GM23338 (cell line): ENCODE results near the gene EEF2K. TPM values are rescaled to one million over a fixed set of nuclear protein-coding genes. Genes with fewer than 3 reads are reported as not detected.

Source experiments
- ATAC-seq: fragments of 200-7000 bp; cut with Tn5 transposase; 3 replicates; pipeline ENCODE4 v1.9.1; 2020
- DNase-seq: peaks from one replicate; pipeline ENCODE4 v3.0.0-alpha.2; 2015; ENCODE audit warnings: low spot score
- H2AFZ ChIP-seq: fragments of 200-600 bp; sonication (generic); 2 replicates; pipeline ENCODE4 v1.8.0; 2016; ENCODE audit warnings: antibody characterized with exemption, mild to moderate bottlenecking, moderate library complexity
- H3F3A ChIP-seq: fragments of 200-600 bp; sonication (generic); replicated peaks from 2 replicates; pipeline ENCODE4 v1.8.0; 2017; ENCODE audit warnings: antibody characterized with exemption, mixed run types, low read depth
- H3K27ac ChIP-seq: fragments of 200-600 bp; sonication (generic); 2 replicates; pipeline ENCODE4 v1.6.1; 2016; ENCODE audit warnings: low read depth
- H3K27me3 ChIP-seq: fragments of 200-600 bp; sonication (generic); 2 replicates; pipeline ENCODE4 v1.8.0; 2016; ENCODE audit warnings: mild to moderate bottlenecking, mixed run types, moderate library complexity; ENCODE audit not compliant: insufficient read depth
- H3K36me3 ChIP-seq: fragments of 200-600 bp; sonication (generic); 2 replicates; pipeline ENCODE4 v1.8.0; 2016; ENCODE audit warnings: mild to moderate bottlenecking; ENCODE audit not compliant: insufficient read depth
- H3K4me1 ChIP-seq: fragments of 200-600 bp; sonication (generic); 2 replicates; pipeline ENCODE4 v1.8.0; 2016; ENCODE audit warnings: mild to moderate bottlenecking, moderate library complexity; ENCODE audit not compliant: insufficient read depth
- H3K4me2 ChIP-seq: fragments of 200-600 bp; sonication (generic); 2 replicates; pipeline ENCODE4 v1.7.1; 2017; ENCODE audit warnings: mixed run types
- H3K4me3 ChIP-seq: fragments of 200-600 bp; sonication (generic); 2 replicates; pipeline ENCODE4 v1.6.1; 2016; ENCODE audit warnings: mixed run types
- H3K79me2 ChIP-seq: fragments of 200-600 bp; sonication (generic); replicated peaks from 2 replicates; pipeline ENCODE4 v1.8.0; 2017; ENCODE audit warnings: mild to moderate bottlenecking; ENCODE audit not compliant: insufficient read depth
- H3K9me2 ChIP-seq: fragments of 200-600 bp; sonication (generic); 2 replicates; pipeline ENCODE4 v1.8.0; 2017; ENCODE audit not compliant: insufficient read depth
- H4K20me1 ChIP-seq: fragments of 200-600 bp; sonication (generic); replicated peaks from 2 replicates; pipeline ENCODE4 v1.8.0; 2017; ENCODE audit warnings: mild to moderate bottlenecking; ENCODE audit not compliant: insufficient read depth
- H3K27ac Mint-ChIP-seq: 2 replicates; pipeline ENCODE4 v1.8.0; 2020; ENCODE audit warnings: inconsistent platforms, mild to moderate bottlenecking, moderate library complexity, mixed read lengths
- H3K27me3 Mint-ChIP-seq: 3 replicates; pipeline ENCODE4 v1.8.0; 2022; ENCODE audit warnings: low read depth, mild to moderate bottlenecking, moderate library complexity, mixed read lengths, inconsistent platforms; ENCODE audit not compliant: insufficient read depth, poor library complexity
- H3K36me3 Mint-ChIP-seq: 3 replicates; pipeline ENCODE4 v1.8.0; 2021; ENCODE audit warnings: low read depth, mild to moderate bottlenecking, inconsistent platforms, moderate library complexity, mixed read lengths
- H3K4me1 Mint-ChIP-seq: 3 replicates; pipeline ENCODE4 v1.8.0; 2020; ENCODE audit warnings: mild to moderate bottlenecking, inconsistent platforms, mixed read lengths
- H3K4me3 Mint-ChIP-seq: 3 replicates; pipeline ENCODE4 v1.8.0; 2021; ENCODE audit warnings: moderate library complexity, mild to moderate bottlenecking, inconsistent platforms, mixed read lengths
- H3K9me3 Mint-ChIP-seq: 3 replicates; pipeline ENCODE4 v1.8.0; 2020; ENCODE audit warnings: moderate library complexity, mild to moderate bottlenecking, inconsistent platforms, mixed read lengths
- EZH2 ChIP-seq: fragments of 200-600 bp; sonication (generic); IDR thresholded peaks from one replicate; pipeline ENCODE4 v1.8.0; 2017; ENCODE audit warnings: antibody characterized with exemption, mild to moderate bottlenecking, low read depth; ENCODE audit not compliant: unreplicated experiment
- JUNB ChIP-seq: IDR thresholded peaks from one replicate; pipeline ENCODE4 v1.6.1; 2016; ENCODE audit warnings: antibody characterized with exemption; ENCODE audit not compliant: unreplicated experiment
- NANOG ChIP-seq: IDR thresholded peaks from 2 replicates; pipeline ENCODE4 v1.6.1; 2016; ENCODE audit warnings: antibody characterized with exemption, borderline replicate concordance
- POLR2AphosphoS5 ChIP-seq: IDR thresholded peaks from 2 replicates; pipeline ENCODE4 v1.6.1; 2016; ENCODE audit warnings: antibody characterized with exemption, low read depth
- STAT1 ChIP-seq: IDR thresholded peaks from one replicate; pipeline ENCODE4 v1.6.1; 2016; ENCODE audit warnings: antibody characterized with exemption; ENCODE audit not compliant: unreplicated experiment
- ZNF331 ChIP-seq: fragments of 250-450 bp; sonication (Bioruptor Pico); IDR thresholded peaks from 2 replicates; pipeline ENCODE4 v1.5.0; 2020; ENCODE audit warnings: low read depth, mild to moderate bottlenecking, moderate library complexity
- polyA plus RNA-seq: library from polyadenylated mRNA; unstranded; fragments of >200 nt; fragmentation: Nextera tagmentation; extraction: Ambion mirVana; gene quantifications from 2 replicates; pipeline ENCODE4 v1.2.1, GENCODE V29; 2016
- total RNA-seq: library from RNA; depleted of rRNA; stranded (reverse); fragments of >200 nt; shearing (Covaris generic); gene quantifications from 2 replicates; pipeline ENCODE4 v1.2.3, GENCODE V29; 2014
- TF ChIP-seq, protein P1 (sequence below): fragments of 250-450 bp; sonication (Bioruptor Pico); IDR thresholded peaks from 2 replicates; pipeline ENCODE4 v1.5.0; 2020; ENCODE audit warnings: mild to moderate bottlenecking, moderate library complexity
- TF ChIP-seq, protein P2 (sequence below): IDR thresholded peaks from 2 replicates; pipeline ENCODE4 v1.6.1; 2016; ENCODE audit warnings: antibody characterized with exemption
- TF ChIP-seq, protein P3 (sequence below), 2 experiments: fragments of 200-600 bp in 1 of 2; sonication (generic) in 1 of 2; conservative IDR thresholded peaks; 2 replicates each; pipeline versions ENCODE4 v1.5.1 to v1.6.1; 2016 to 2017; ENCODE audit warnings: antibody characterized with exemption in 2 of 2, low read depth in 2 of 2, mild to moderate bottlenecking in 2 of 2, moderate library complexity in 1 of 2

The EEF2K gene
- total and polyA plus RNA-seq, 2 experiments from 2014 or later: 5.4 to 23.9 TPM

DNA sequence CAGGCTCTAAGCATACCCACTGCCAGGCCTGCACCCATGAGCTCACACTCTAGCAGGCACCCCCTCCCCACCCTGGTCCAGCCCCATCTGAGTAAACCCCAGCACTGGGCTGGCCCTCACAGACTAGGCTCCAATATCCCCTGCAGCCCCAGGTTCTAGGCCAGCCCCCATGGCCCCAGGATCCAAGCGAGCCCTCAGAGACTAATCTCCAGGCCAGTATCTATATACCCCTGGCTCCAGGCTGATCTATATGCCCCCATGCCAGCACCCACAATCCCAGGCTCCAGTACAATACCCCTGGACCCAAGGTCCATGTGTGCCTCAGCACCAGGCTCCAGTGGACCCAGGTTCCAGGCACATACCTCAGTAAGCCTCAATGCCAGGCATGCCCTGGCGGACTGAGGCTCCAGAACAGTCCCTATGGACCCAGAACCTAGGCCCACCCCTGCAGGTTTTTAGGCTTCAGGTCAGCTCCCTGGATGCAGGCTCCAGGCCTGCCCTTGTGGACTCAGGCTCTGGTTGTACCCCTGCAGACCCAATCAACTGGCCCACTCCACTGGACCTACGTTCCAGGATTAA, 129.7 kb downstream of the EEF2K start (continued):
- TF ChIP-seq, protein P1, sequence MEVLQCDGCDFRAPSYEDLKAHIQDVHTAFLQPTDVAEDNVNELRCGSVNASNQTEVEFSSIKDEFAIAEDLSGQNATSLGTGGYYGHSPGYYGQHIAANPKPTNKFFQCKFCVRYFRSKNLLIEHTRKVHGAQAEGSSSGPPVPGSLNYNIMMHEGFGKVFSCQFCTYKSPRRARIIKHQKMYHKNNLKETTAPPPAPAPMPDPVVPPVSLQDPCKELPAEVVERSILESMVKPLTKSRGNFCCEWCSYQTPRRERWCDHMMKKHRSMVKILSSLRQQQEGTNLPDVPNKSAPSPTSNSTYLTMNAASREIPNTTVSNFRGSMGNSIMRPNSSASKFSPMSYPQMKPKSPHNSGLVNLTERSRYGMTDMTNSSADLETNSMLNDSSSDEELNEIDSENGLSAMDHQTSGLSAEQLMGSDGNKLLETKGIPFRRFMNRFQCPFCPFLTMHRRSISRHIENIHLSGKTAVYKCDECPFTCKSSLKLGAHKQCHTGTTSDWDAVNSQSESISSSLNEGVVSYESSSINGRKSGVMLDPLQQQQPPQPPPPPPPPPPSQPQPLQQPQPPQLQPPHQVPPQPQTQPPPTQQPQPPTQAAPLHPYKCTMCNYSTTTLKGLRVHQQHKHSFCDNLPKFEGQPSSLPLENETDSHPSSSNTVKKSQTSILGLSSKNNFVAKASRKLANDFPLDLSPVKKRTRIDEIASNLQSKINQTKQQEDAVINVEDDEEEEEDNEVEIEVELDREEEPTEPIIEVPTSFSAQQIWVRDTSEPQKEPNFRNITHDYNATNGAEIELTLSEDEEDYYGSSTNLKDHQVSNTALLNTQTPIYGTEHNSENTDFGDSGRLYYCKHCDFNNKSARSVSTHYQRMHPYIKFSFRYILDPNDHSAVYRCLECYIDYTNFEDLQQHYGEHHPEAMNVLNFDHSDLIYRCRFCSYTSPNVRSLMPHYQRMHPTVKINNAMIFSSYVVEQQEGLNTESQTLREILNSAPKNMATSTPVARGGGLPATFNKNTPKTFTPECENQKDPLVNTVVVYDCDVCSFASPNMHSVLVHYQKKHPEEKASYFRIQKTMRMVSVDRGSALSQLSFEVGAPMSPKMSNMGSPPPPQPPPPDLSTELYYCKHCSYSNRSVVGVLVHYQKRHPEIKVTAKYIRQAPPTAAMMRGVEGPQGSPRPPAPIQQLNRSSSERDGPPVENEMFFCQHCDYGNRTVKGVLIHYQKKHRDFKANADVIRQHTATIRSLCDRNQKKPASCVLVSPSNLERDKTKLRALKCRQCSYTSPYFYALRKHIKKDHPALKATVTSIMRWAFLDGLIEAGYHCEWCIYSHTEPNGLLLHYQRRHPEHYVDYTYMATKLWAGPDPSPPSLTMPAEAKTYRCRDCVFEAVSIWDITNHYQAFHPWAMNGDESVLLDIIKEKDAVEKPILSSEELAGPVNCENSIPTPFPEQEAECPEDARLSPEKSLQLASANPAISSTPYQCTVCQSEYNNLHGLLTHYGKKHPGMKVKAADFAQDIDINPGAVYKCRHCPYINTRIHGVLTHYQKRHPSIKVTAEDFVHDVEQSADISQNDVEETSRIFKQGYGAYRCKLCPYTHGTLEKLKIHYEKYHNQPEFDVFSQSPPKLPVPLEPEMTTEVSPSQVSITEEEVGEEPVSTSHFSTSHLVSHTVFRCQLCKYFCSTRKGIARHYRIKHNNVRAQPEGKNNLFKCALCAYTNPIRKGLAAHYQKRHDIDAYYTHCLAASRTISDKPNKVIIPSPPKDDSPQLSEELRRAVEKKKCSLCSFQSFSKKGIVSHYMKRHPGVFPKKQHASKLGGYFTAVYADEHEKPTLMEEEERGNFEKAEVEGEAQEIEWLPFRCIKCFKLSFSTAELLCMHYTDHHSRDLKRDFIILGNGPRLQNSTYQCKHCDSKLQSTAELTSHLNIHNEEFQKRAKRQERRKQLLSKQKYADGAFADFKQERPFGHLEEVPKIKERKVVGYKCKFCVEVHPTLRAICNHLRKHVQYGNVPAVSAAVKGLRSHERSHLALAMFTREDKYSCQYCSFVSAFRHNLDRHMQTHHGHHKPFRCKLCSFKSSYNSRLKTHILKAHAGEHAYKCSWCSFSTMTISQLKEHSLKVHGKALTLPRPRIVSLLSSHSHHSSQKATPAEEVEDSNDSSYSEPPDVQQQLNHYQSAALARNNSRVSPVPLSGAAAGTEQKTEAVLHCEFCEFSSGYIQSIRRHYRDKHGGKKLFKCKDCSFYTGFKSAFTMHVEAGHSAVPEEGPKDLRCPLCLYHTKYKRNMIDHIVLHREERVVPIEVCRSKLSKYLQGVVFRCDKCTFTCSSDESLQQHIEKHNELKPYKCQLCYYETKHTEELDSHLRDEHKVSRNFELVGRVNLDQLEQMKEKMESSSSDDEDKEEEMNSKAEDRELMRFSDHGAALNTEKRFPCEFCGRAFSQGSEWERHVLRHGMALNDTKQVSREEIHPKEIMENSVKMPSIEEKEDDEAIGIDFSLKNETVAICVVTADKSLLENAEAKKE (CRISPR knock-in tag): no peak
- TF ChIP-seq, protein P2, sequence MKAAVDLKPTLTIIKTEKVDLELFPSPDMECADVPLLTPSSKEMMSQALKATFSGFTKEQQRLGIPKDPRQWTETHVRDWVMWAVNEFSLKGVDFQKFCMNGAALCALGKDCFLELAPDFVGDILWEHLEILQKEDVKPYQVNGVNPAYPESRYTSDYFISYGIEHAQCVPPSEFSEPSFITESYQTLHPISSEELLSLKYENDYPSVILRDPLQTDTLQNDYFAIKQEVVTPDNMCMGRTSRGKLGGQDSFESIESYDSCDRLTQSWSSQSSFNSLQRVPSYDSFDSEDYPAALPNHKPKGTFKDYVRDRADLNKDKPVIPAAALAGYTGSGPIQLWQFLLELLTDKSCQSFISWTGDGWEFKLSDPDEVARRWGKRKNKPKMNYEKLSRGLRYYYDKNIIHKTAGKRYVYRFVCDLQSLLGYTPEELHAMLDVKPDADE: no peak
- TF ChIP-seq EZH2 (no peak), NANOG (no peak)

DNA sequence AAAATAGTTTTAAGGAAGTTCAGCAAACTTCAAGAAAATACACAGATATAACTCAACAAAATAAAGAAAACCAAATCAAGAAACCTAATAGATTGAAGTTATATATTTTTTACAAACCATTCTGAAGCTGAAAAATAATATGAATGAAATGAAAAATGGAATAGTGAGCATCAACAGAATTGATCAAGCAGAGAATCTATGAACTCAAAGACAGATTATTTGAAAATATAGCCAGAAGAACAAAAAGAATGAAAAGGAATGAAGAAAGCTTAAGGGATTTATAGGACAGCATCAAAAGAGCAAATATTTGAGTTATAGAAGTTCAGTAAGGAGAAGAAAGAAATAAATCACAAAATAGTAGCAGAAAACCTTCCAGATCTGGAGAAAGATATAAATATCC, 130.5 kb downstream of the EEF2K start:
- no peaks in the 10 kb centered on the region for H3K79me2 ChIP-seq
- Mint-ChIP-seq H3K27ac (no peak overlapping the region), H3K4me1 (no peaks in the 10 kb centered on the region), H3K36me3 (peaks cover 79% of the 10 kb centered on the region), H3K4me3 (no peak overlapping the region), H3K9me3 (peaks cover 50% of the 10 kb centered on the region), H3K27me3 (peaks cover 3% of the 10 kb centered on the region)
- H3K4me1 ChIP-seq: no peaks in the 10 kb centered on the region
- peaks cover 21% of the 10 kb centered on the region for H3F3A ChIP-seq
- H3K27ac ChIP-seq: no peak overlapping the region
- no peak for DNase-seq
- no peaks in the 10 kb centered on the region for H3K27me3 ChIP-seq
- no peak overlapping the region for H3K4me2 ChIP-seq
- no peak overlapping the region for H2AFZ ChIP-seq
- no peaks in the 10 kb centered on the region for H3K9me2 ChIP-seq
- ATAC-seq: no peak
- no peak overlapping the region for H3K4me3 ChIP-seq
- peaks cover 26% of the 10 kb centered on the region for H3K36me3 ChIP-seq
- H4K20me1 ChIP-seq: peaks cover 12% of the 10 kb centered on the region; the same call in 1 of the 2 replicates
- TF ChIP-seq ZNF331: no peak
- TF ChIP-seq POLR2AphosphoS5: no peak
- TF ChIP-seq STAT1: no peak
- TF ChIP-seq, protein P3, sequence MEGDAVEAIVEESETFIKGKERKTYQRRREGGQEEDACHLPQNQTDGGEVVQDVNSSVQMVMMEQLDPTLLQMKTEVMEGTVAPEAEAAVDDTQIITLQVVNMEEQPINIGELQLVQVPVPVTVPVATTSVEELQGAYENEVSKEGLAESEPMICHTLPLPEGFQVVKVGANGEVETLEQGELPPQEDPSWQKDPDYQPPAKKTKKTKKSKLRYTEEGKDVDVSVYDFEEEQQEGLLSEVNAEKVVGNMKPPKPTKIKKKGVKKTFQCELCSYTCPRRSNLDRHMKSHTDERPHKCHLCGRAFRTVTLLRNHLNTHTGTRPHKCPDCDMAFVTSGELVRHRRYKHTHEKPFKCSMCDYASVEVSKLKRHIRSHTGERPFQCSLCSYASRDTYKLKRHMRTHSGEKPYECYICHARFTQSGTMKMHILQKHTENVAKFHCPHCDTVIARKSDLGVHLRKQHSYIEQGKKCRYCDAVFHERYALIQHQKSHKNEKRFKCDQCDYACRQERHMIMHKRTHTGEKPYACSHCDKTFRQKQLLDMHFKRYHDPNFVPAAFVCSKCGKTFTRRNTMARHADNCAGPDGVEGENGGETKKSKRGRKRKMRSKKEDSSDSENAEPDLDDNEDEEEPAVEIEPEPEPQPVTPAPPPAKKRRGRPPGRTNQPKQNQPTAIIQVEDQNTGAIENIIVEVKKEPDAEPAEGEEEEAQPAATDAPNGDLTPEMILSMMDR (conservative IDR thresholded peaks at IDR 0.05; ENCODE audit: low read depth in 2 of 2): no peak
- no peak for TF ChIP-seq JUNB
- no peak for TF ChIP-seq EZH2
- no peak for TF ChIP-seq NANOG
- TF ChIP-seq, protein P2: no peak
